Measurements from ENCODE around the gene FANCD2.
A peak's percentile ranks its signal among the peaks of the same experiment; 100 is the strongest.

DNA sequence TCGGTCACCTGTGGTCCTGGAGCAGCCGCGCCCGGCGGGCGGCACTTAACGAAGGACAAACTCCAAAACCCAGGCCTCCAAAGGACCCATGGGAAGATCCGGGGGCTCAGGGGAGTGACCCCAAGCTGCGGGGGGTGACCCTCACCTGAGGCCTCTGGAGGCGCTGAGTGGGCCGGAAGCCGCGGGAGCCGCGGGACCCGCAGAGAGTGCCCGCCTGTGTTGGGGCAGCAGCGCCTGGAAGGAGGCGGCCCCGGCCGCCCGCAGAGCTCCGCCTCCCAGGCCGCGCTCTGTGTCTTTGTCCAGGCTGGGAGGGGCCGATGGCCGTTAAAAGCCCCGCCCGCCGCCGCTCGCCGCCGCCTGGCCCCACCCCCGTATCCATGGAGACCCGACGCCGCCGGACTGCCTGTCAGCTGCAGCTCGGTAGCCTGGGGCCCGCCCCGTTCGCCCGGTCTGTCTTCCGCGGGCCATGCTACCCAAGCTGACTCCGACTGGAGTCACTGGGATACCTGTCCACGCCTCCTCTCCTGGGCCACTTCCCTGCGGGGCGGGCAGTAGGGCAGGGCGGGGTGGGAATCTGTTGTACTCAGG lies 15.3 kb upstream of the FANCD2 start:
- TF ChIP-seq, protein P1, sequence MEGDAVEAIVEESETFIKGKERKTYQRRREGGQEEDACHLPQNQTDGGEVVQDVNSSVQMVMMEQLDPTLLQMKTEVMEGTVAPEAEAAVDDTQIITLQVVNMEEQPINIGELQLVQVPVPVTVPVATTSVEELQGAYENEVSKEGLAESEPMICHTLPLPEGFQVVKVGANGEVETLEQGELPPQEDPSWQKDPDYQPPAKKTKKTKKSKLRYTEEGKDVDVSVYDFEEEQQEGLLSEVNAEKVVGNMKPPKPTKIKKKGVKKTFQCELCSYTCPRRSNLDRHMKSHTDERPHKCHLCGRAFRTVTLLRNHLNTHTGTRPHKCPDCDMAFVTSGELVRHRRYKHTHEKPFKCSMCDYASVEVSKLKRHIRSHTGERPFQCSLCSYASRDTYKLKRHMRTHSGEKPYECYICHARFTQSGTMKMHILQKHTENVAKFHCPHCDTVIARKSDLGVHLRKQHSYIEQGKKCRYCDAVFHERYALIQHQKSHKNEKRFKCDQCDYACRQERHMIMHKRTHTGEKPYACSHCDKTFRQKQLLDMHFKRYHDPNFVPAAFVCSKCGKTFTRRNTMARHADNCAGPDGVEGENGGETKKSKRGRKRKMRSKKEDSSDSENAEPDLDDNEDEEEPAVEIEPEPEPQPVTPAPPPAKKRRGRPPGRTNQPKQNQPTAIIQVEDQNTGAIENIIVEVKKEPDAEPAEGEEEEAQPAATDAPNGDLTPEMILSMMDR (IDR thresholded peaks at IDR 0.05), result no peak
- TF ChIP-seq POLR2A (IDR thresholded peaks at IDR 0.05), result peak; percentile 53 to 73

Data from heart left ventricle (tissue), 13 donors.